H9 (cell line): ENCODE measurements around the gene PBOV1. TPM values are rescaled to one million over a fixed set of nuclear protein-coding genes. Genes with fewer than 3 reads are reported as not detected.

ENCODE experiments used
- DNase-seq: peaks from one replicate; pipeline ENCODE4 v3.0.0-alpha.2; 2017
- H2AFZ ChIP-seq: one replicate; pipeline ENCODE4 v1.6.1; 2013; ENCODE audit warnings: mild to moderate bottlenecking, low read length, control low read depth, moderate library complexity
- H2AK5ac ChIP-seq: 2 replicates; pipeline ENCODE4 v1.6.1; 2013; ENCODE audit warnings: low read length, control low read depth, mixed read lengths; ENCODE audit not compliant: insufficient read length
- H2BK120ac ChIP-seq: one replicate; pipeline ENCODE4 v1.6.1; 2013; ENCODE audit warnings: low read depth, mild to moderate bottlenecking, low read length, control low read depth, inconsistent platforms; ENCODE audit not compliant: poor library complexity, severe bottlenecking
- H2BK12ac ChIP-seq: 2 replicates; pipeline ENCODE4 v1.6.1; 2013; ENCODE audit warnings: low read length, control low read depth, mixed read lengths, low read depth; ENCODE audit not compliant: insufficient read length
- H2BK15ac ChIP-seq: 2 replicates; pipeline ENCODE4 v1.6.1; 2013; ENCODE audit warnings: low read depth, low read length, control low read depth
- H2BK20ac ChIP-seq: one replicate; pipeline ENCODE4 v1.6.1; 2013; ENCODE audit warnings: low read depth, mild to moderate bottlenecking, low read length, control low read depth, inconsistent platforms; ENCODE audit not compliant: poor library complexity, severe bottlenecking
- H2BK5ac ChIP-seq: 2 replicates; pipeline ENCODE4 v1.6.1; 2013; ENCODE audit warnings: low read length, control low read depth, mixed read lengths; ENCODE audit not compliant: insufficient read length
- H3K14ac ChIP-seq: 2 replicates; pipeline ENCODE4 v1.6.1; 2013; ENCODE audit warnings: low read length, control low read depth; ENCODE audit not compliant: insufficient read depth
- H3K18ac ChIP-seq: 2 replicates; pipeline ENCODE4 v1.6.1; 2013; ENCODE audit warnings: low read depth, mild to moderate bottlenecking, mixed read lengths, low read length, control low read depth; ENCODE audit not compliant: insufficient read length
- H3K23ac ChIP-seq: 2 replicates; pipeline ENCODE4 v1.6.1; 2013; ENCODE audit warnings: low read length, control low read depth, mixed read lengths, low read depth; ENCODE audit not compliant: insufficient read length
- H3K23me2 ChIP-seq: 2 replicates; pipeline ENCODE4 v1.6.1; 2013; ENCODE audit warnings: low read depth, mild to moderate bottlenecking, mixed read lengths, low read length, control low read depth; ENCODE audit not compliant: insufficient read length, poor library complexity, severe bottlenecking
- H3K27ac ChIP-seq: 2 replicates; pipeline ENCODE4 v1.5.1; 2013; ENCODE audit warnings: low read length, control low read depth, mixed read lengths, low read depth; ENCODE audit not compliant: insufficient read length
- H3K27me3 ChIP-seq: 2 replicates; pipeline ENCODE4 v1.6.1; 2013; ENCODE audit warnings: low read length, control low read depth, inconsistent platforms; ENCODE audit not compliant: insufficient read depth
- H3K4ac ChIP-seq: 2 replicates; pipeline ENCODE4 v1.6.1; 2013; ENCODE audit warnings: low read depth, mild to moderate bottlenecking, control low read depth, inconsistent platforms, low read length, moderate library complexity
- H3K4me1 ChIP-seq: 2 replicates; pipeline ENCODE4 v1.6.1; 2013; ENCODE audit warnings: low read length, control low read depth, inconsistent platforms; ENCODE audit not compliant: insufficient read depth
- H3K4me2 ChIP-seq: 2 replicates; pipeline ENCODE4 v1.6.1; 2013; ENCODE audit warnings: low read length, control low read depth, mixed read lengths; ENCODE audit not compliant: insufficient read length, insufficient read depth
- H3K56ac ChIP-seq: 2 replicates; pipeline ENCODE4 v1.6.1; 2013; ENCODE audit warnings: low read depth, mild to moderate bottlenecking, mixed read lengths, low read length, control low read depth; ENCODE audit not compliant: insufficient read length
- H3K79me1 ChIP-seq: 2 replicates; pipeline ENCODE4 v1.6.1; 2013; ENCODE audit warnings: low read depth, mild to moderate bottlenecking, moderate library complexity, low read length, control low read depth, inconsistent platforms; ENCODE audit not compliant: insufficient read depth, poor library complexity, severe bottlenecking
- H3K79me2 ChIP-seq: 2 replicates; pipeline ENCODE4 v1.6.1; 2013; ENCODE audit warnings: low read length, control low read depth, inconsistent platforms; ENCODE audit not compliant: insufficient read depth
- H3K9ac ChIP-seq: 2 replicates; pipeline ENCODE4 v1.6.1; 2013; ENCODE audit warnings: low read length, control low read depth, mixed read lengths; ENCODE audit not compliant: insufficient read length; ENCODE audit errors: extremely low read depth
- H3K9me3 ChIP-seq: one replicate; pipeline ENCODE4 v1.6.1; 2013; ENCODE audit warnings: low read depth, low read length, inconsistent platforms; ENCODE audit not compliant: control insufficient read depth
- H3T11ph ChIP-seq: one replicate; pipeline ENCODE4 v1.6.1; 2013; ENCODE audit warnings: mild to moderate bottlenecking, low read length, control low read depth, inconsistent platforms
- H4K20me1 ChIP-seq: one replicate; pipeline ENCODE4 v1.6.1; 2013; ENCODE audit not compliant: control insufficient read depth, insufficient read length, insufficient read depth
- H4K5ac ChIP-seq: 2 replicates; pipeline ENCODE4 v1.6.1; 2013; ENCODE audit warnings: low read depth, mild to moderate bottlenecking, mixed read lengths, low read length, control low read depth; ENCODE audit not compliant: insufficient read length
- H4K8ac ChIP-seq: replicated peaks from 2 replicates; pipeline ENCODE4 v1.6.1; 2013; ENCODE audit warnings: low read length, control low read depth, mixed read lengths, low read depth; ENCODE audit not compliant: insufficient read length
- H4K91ac ChIP-seq: 2 replicates; pipeline ENCODE4 v1.6.1; 2013; ENCODE audit warnings: low read depth, mild to moderate bottlenecking, moderate library complexity, mixed read lengths, low read length, control low read depth; ENCODE audit not compliant: insufficient read length
- H3K27ac Mint-ChIP-seq, 3 experiments: 2 replicates in 2 of 3; 3 replicates in 1 of 3; pipeline ENCODE4 v1.8.0; 2020 to 2021; ENCODE audit warnings: mixed read lengths in 3 of 3, mild to moderate bottlenecking in 1 of 3, moderate library complexity in 1 of 3
- H3K27me3 Mint-ChIP-seq: 2 replicates; pipeline ENCODE4 v1.8.0; 2021; ENCODE audit warnings: low read depth, mild to moderate bottlenecking, moderate library complexity, mixed read lengths
- H3K36me3 Mint-ChIP-seq, 3 experiments: 2 replicates in 2 of 3; 3 replicates in 1 of 3; pipeline ENCODE4 v1.8.0; 2020 to 2021; ENCODE audit warnings: low read depth in 3 of 3, mixed read lengths in 3 of 3; ENCODE audit not compliant: insufficient read depth in 1 of 3
- H3K4me1 Mint-ChIP-seq, 2 experiments: 2 replicates each; pipeline ENCODE4 v1.8.0; 2020; ENCODE audit warnings: mixed read lengths in 2 of 2
- H3K4me3 Mint-ChIP-seq, 2 experiments: 2 replicates in 1 of 2; 3 replicates in 1 of 2; pipeline ENCODE4 v1.8.0; 2020 to 2021; ENCODE audit warnings: mild to moderate bottlenecking in 2 of 2, mixed read lengths in 2 of 2, moderate library complexity in 1 of 2
- H3K9me3 Mint-ChIP-seq, 2 experiments: 2 replicates in 1 of 2; 3 replicates in 1 of 2; pipeline ENCODE4 v1.8.0; 2020; ENCODE audit warnings: mild to moderate bottlenecking in 2 of 2, mixed read lengths in 2 of 2, moderate library complexity in 1 of 2
- CTCF ChIP-seq: fragments of 200-600 bp; sonication (generic); conservative IDR thresholded peaks from 3 replicates; pipeline ENCODE4 v1.8.0; 2021; ENCODE audit warnings: antibody characterized with exemption, mild to moderate bottlenecking
- WGBS: extraction: QIAGEN DNeasy Blood & Tissue Kit; methylation state at CpG from one replicate; pipeline ENCODE4 v1.1.7; 2013; ENCODE audit warnings: missing lambda C conversion rate, low lambda C conversion rate, mixed read lengths; ENCODE audit not compliant: insufficient read length; ENCODE audit errors: extremely low coverage; 5-methylcytosine and 5-hydroxymethylcytosine counted together
- total RNA-seq: library from RNA; stranded (reverse); gene quantifications from 2 replicates; pipeline ENCODE4 v1.2.1, GENCODE V29; 2021

The PBOV1 gene
- total RNA-seq, 1 experiment from 2014 or later: not detected

- TF ChIP-seq CTCF: no peak
- Histone ChIP-seq H4K20me1 (no peaks in the 10 kb centered on the region), H2BK5ac (no peak overlapping the region), H4K8ac (no peak overlapping the region), H3K4ac (no peak overlapping the region), H2BK20ac (no peak overlapping the region), H3K18ac (no peak overlapping the region), H3K9ac (no peak overlapping the region), H3T11ph (no peak overlapping the region), H2AK5ac (no peak overlapping the region), H3K27ac (no peak overlapping the region), H2AFZ (no peak overlapping the region), H3K4me2 (no peak overlapping the region), H3K79me2 (no peaks in the 10 kb centered on the region), H3K56ac (no peak overlapping the region), H3K9me3 (no peaks in the 10 kb centered on the region), H3K14ac (no peak overlapping the region), H3K23ac (no peak overlapping the region), H3K4me1 (no peaks in the 10 kb centered on the region), H2BK120ac (no peak overlapping the region), H4K91ac (no peak overlapping the region), H3K79me1 (no peaks in the 10 kb centered on the region), H4K5ac (no peak overlapping the region), H2BK15ac (no peak overlapping the region), H2BK12ac (no peak overlapping the region), H3K27me3 (no peaks in the 10 kb centered on the region), H3K23me2 (no peaks in the 10 kb centered on the region)
- Mint-ChIP-seq H3K9me3 (no peaks in the 10 kb centered on the region), H3K4me1 (no peaks in the 10 kb centered on the region), H3K27ac (no peak overlapping the region), H3K4me3 (no peak overlapping the region), H3K27me3 (no peaks in the 10 kb centered on the region), H3K36me3 (peaks cover 10 to 34% (median 24%) of the 10 kb centered on the region in 3 experiments; a peak in 6 of 7 replicates)
- no CpG with 5 or more reads among the region's 2 CpGs for WGBS
- DNase-seq: no peak
These were observed 43.0 kb upstream of the PBOV1 start for GRCh38 chr6:138261116-138261780.
